GM19463 (cell line): ENCODE results near the gene DHRS12.
"Not testable (repeated sequence)": the region's sequence is repeated elsewhere in the genome, so short reads cannot be mapped to it uniquely, and the experiment has no call there.

Source experiments
- ATAC-seq: cut with Tn5 transposase; IDR thresholded peaks from one replicate; pipeline ENCODE4 v1.9.1; 2021; ENCODE audit warnings: mild to moderate bottlenecking, moderate library complexity; ENCODE audit not compliant: unreplicated experiment

The DHRS12 gene

GRCh38 chr13:51828730-51829567, 25.0 kb upstream of the DHRS12 start:
- ATAC-seq: no peak

- no peak for ATAC-seq
Observed at GRCh38 chr13:51827254-51827653, 23.3 kb upstream of the DHRS12 start.

GRCh38 chr13:51826606-51827005, 22.6 kb upstream of the DHRS12 start:
- no peak for ATAC-seq

GRCh38 chr13:51825681-51826254, 21.8 kb upstream of the DHRS12 start:
- no peak for ATAC-seq

GRCh38 chr13:51825165-51825592, 21.2 kb upstream of the DHRS12 start:
- ATAC-seq: no peak

GRCh38 chr13:51824712-51825111, 20.7 kb upstream of the DHRS12 start:
- ATAC-seq: not testable (repeated sequence)

GRCh38 chr13:51823863-51824262, 19.9 kb upstream of the DHRS12 start:
- no peak for ATAC-seq

GRCh38 chr13:51823359-51823758, 19.4 kb upstream of the DHRS12 start:
- ATAC-seq: no peak

GRCh38 chr13:51822106-51822815, 18.3 kb upstream of the DHRS12 start:
- ATAC-seq: no peak

- ATAC-seq: no peak
Observed at GRCh38 chr13:51821606-51822005, 17.6 kb upstream of the DHRS12 start.

- ATAC-seq: no peak
Observed at GRCh38 chr13:51820016-51820597, 16.1 kb upstream of the DHRS12 start.

GRCh38 chr13:51819544-51819943, 15.6 kb upstream of the DHRS12 start:
- ATAC-seq: no peak

GRCh38 chr13:51818781-51819511, 15.0 kb upstream of the DHRS12 start:
- ATAC-seq: peak; percentile 48

- no peak for ATAC-seq
Observed at GRCh38 chr13:51818276-51818675, 14.3 kb upstream of the DHRS12 start.

- ATAC-seq: no peak
Observed at GRCh38 chr13:51817717-51818116, 13.8 kb upstream of the DHRS12 start.

- ATAC-seq: no peak
Observed at GRCh38 chr13:51816604-51817249, 12.8 kb upstream of the DHRS12 start.

GRCh38 chr13:51815848-51816247, 11.9 kb upstream of the DHRS12 start:
- no peak for ATAC-seq

GRCh38 chr13:51814825-51815650, 11.1 kb upstream of the DHRS12 start:
- ATAC-seq: peak; percentile 68

GRCh38 chr13:51814071-51814470, 10.1 kb upstream of the DHRS12 start:
- ATAC-seq: no peak
